ENCODE measurements around the gene SIRPG. TPM values are rescaled to one million over a fixed set of nuclear protein-coding genes. Genes with fewer than 3 reads are reported as not detected.
"Not testable (repeated sequence)": the region's sequence is repeated elsewhere in the genome, so short reads cannot be mapped to it uniquely, and the experiment has no call there.

Gene SIRPG
- total and polyA plus RNA-seq, 7 donors = 0.01 to 0.30 (median 0.21) TPM; not detected in 4

GRCh38 chr20:1648101-1648500, 9.5 kb downstream of the SIRPG start:
- Histone ChIP-seq H3K4me3 (no peak overlapping the region), H3K27me3 (ENCODE audit: insufficient read depth in 3 of 3, low read length in 2 of 3) (peaks cover 0 to 1% (median 0%) of the 10 kb centered on the region in 3 donors), H3K36me3 (ENCODE audit: insufficient read depth in 1 of 2, low read depth in 1 of 2) (no peaks in the 10 kb centered on the region), H3K4me1 (no peaks in the 10 kb centered on the region), H3K27ac (no peak overlapping the region), H3K9me3 (no peaks in the 10 kb centered on the region)
- no peak for ATAC-seq
- intact Hi-C loops (cut with DNase I) = no loop called here
- TF ChIP-seq CTCF (IDR thresholded peaks at IDR 0.05) = no peak
- WGBS, 3 donors = 54 to 65% (median 64%) methylated on average over 5 of the region's 5 CpGs
- DNase-seq = no peak

- TF ChIP-seq CTCF (IDR thresholded peaks at IDR 0.05) = no peak
- Histone ChIP-seq H3K27ac (no peak overlapping the region), H3K27me3 (ENCODE audit: insufficient read depth in 3 of 3, low read length in 2 of 3) (peaks cover 0 to 1% (median 0%) of the 10 kb centered on the region in 3 donors), H3K9me3 (no peaks in the 10 kb centered on the region), H3K36me3 (ENCODE audit: insufficient read depth in 1 of 2, low read depth in 1 of 2) (no peaks in the 10 kb centered on the region), H3K4me3 (no peak overlapping the region), H3K4me1 (no peaks in the 10 kb centered on the region)
- ATAC-seq (no peak), DNase-seq (no peak)
- 85 to 93% (median 88%) methylated on average over 3 of the region's 3 CpGs for WGBS, 3 donors
- intact Hi-C loops (cut with DNase I) = no loop called here
Observed at GRCh38 chr20:1646975-1647431, 10.6 kb downstream of the SIRPG start.

GRCh38 chr20:1644101-1644962, 13.2 kb downstream of the SIRPG start:
- H3K27me3 ChIP-seq (ENCODE audit: insufficient read depth in 3 of 3, low read length in 2 of 3) = peaks cover 0 to 1% (median 0%) of the 10 kb centered on the region in 3 donors
- no peaks in the 10 kb centered on the region for H3K36me3 ChIP-seq (ENCODE audit: insufficient read depth in 1 of 2, low read depth in 1 of 2)
- TF ChIP-seq CTCF (IDR thresholded peaks at IDR 0.05) = no peak
- intact Hi-C loops (cut with DNase I) = no loop called here
- ATAC-seq = no peak
- no peaks in the 10 kb centered on the region for H3K9me3 ChIP-seq
- DNase-seq = no peak
- H3K27ac ChIP-seq = no peak overlapping the region
- no peak overlapping the region for H3K4me3 ChIP-seq
- no peaks in the 10 kb centered on the region for H3K4me1 ChIP-seq
- 71 to 76% (median 75%) methylated on average over 8 of the region's 8 CpGs for WGBS, 3 donors

GRCh38 chr20:1638643-1639042, 18.9 kb downstream of the SIRPG start:
- not testable (repeated sequence) for ATAC-seq
- WGBS, 3 donors = 92 to 100% (median 94%) methylated on average over 2 of the region's 2 CpGs

GRCh38 chr20:1637755-1638154, 19.8 kb downstream of the SIRPG start:
- 61 to 71% (median 64%) methylated on average over 2 of the region's 2 CpGs for WGBS, 3 donors
- no peaks in the 10 kb centered on the region for H3K27me3 ChIP-seq (ENCODE audit: insufficient read depth in 3 of 3, low read length in 2 of 3)
- no peak overlapping the region for H3K4me3 ChIP-seq
- H3K9me3 ChIP-seq = peaks cover 3% of the 10 kb centered on the region
- no peaks in the 10 kb centered on the region for H3K36me3 ChIP-seq (ENCODE audit: insufficient read depth in 1 of 2, low read depth in 1 of 2)
- no peaks in the 10 kb centered on the region for H3K4me1 ChIP-seq
- H3K27ac ChIP-seq = no peak overlapping the region
- no peak for DNase-seq
- no peak for ATAC-seq
- intact Hi-C loops (cut with DNase I) = no loop called here
- no peak for TF ChIP-seq CTCF (IDR thresholded peaks at IDR 0.05)

More at GRCh38 chr20:1638643-1639042, 18.9 kb downstream of the SIRPG start:
- H3K9me3 ChIP-seq; intact Hi-C loops (cut with DNase I); H3K36me3 ChIP-seq (ENCODE audit: insufficient read depth in 1 of 2, low read depth in 1 of 2); H3K4me1 ChIP-seq; H3K27ac ChIP-seq; H3K4me3 ChIP-seq; H3K27me3 ChIP-seq (ENCODE audit: insufficient read depth in 3 of 3, low read length in 2 of 3); DNase-seq: not testable (repeated sequence)
